ENCODE data around the gene RFFL.

GRCh38 chr17:34961093-34961911 is 102.2 kb downstream of the RFFL start, which contains the start of the genes CCT6B and ZNF830:
- TF ChIP-seq CTCF (IDR thresholded peaks at IDR 0.05; ENCODE audit: poor library complexity, severe bottlenecking) (peak; percentile 36), EP300 (conservative IDR thresholded peaks at IDR 0.05; ENCODE audit: poor library complexity, severe bottlenecking) (peak; percentile 72), EZH2 (IDR thresholded peaks at IDR 0.05; ENCODE audit: borderline replicate concordance, insufficient read depth, low read length, poor library complexity, severe bottlenecking) (no peak), POLR2AphosphoS5 (IDR thresholded peaks at IDR 0.05) (peak; percentile 94), MXI1 (conservative IDR thresholded peaks at IDR 0.05; ENCODE audit: poor library complexity, severe bottlenecking) (peak; percentile 87)

All from neural cell (in vitro differentiated cells).